ENCODE results near the gene LZIC. TPM values are rescaled to one million over a fixed set of nuclear protein-coding genes. Genes with fewer than 3 reads are reported as not detected.
A peak's percentile ranks its signal among the peaks of the same experiment; 100 is the strongest.

Gene LZIC
- total and polyA plus RNA-seq, 2 of the 8 experiments (the other 6 are each of a cell fraction or from before 2014, with no cell fraction given) = 4.8 to 20.3 TPM

DNA sequence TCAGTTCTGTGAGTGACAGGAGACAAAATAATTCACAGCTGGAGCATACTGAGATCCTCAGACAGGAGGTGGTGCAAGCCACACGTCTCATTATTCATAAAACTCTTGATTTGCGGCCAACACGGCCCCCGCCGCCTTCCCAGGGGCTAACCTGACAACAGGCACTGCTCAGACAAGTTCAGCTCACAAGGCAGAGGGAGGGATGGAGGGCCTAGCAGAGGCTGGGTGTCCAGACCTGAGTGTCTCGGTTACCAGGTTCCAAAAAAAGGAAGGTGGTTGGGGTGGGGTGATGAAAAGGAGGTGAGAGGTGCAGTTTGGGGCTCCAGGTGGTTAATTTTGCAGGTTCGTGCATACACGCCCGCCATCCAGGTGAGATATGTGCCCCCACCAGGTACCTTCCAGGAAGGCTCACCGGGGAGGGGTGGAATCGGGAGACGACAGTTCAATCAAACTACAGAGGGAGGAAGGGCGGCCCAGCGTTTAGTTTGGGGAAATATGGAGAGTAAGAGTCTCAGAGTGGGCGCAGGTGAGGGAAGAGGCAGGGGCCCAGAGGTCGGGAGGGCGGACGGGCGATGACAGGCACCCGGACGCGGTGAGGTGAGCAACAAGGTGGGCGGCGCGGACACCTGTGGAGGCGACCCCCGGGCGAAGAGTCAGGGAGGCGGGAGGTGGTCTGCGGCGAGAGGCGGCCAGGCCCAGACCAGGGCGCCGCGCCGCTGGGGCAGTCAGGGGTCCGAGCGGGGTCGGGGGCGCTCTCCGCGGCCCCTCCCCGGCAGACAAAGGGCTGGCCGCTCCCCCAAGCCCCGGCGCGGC is 33.8 kb downstream of the LZIC start:
- H3K9me3 ChIP-seq (ENCODE audit: insufficient read depth in 2 of 2, low read depth in 1 of 2, low read length in 1 of 2) = no peaks in the 10 kb centered on the region
- POLR2A ChIA-PET (ENCODE audit: partially characterized antibody) = interaction anchor here (1.2 kb wide), 1 partner anchor 34 kb away, joined by 6 read pairs; the partner anchor contains the start of genes LZIC and NMNAT1
- H3K56ac ChIP-seq (replicated peaks; ENCODE audit: insufficient read length, low read depth, low read length) = no peak overlapping the region
- H3K4me1 ChIP-seq (replicated peaks in 1 of 4; ENCODE audit: control insufficient read depth in 3 of 4, insufficient read depth in 4 of 4, low read length in 3 of 4) = peaks cover 2 to 6% (median 4%) of the 10 kb centered on the region in 4 experiments; a peak in 4 of 7 replicates
- no peak overlapping the region for H4K5ac ChIP-seq (ENCODE audit: insufficient read length, low read depth, low read length)
- H3K4me3 ChIP-seq (ENCODE audit: extremely low read depth in 1 of 4, insufficient read depth in 2 of 4, low read depth in 3 of 4, low read length in 4 of 4) = peak overlapping the region; percentile 76 to 99 (median 88)
- no peak for TF ChIP-seq ZNF274 (IDR thresholded peaks at IDR 0.05; ENCODE audit: borderline replicate concordance, extremely low read depth, low read length)
- peak; percentile 69 for TF ChIP-seq KDM4A (IDR thresholded peaks at IDR 0.05; ENCODE audit: low read depth, low read length, severe bottlenecking)
- TF ChIP-seq SAP30 (IDR thresholded peaks at IDR 0.05; ENCODE audit: insufficient read depth, insufficient replicate concordance, low read length) = peak; percentile 12
- 0 out of 2 replicates have a peak, but pooled peaks have one; percentile 35 for TF ChIP-seq TAF1 (IDR thresholded peaks at IDR 0.05; ENCODE audit: low read depth, low read length)
- peaks cover 7 to 22% of the 10 kb centered on the region in 2 experiments; a peak in 2 of 4 replicates for H3K79me2 ChIP-seq (ENCODE audit: control insufficient read depth in 1 of 2, insufficient read depth in 2 of 2, low read length in 2 of 2)
- peak overlapping the region; percentile 52 to 81 (median 78) for H3K9ac ChIP-seq (replicated peaks in 1 of 4; ENCODE audit: extremely low read depth in 1 of 4, low read depth in 3 of 4, low read length in 3 of 4)
- peak overlapping the region; percentile 62; the same call in 1 of the 2 replicates for H4K8ac ChIP-seq (ENCODE audit: extremely low read depth, insufficient read depth, low read length)
- H2BK15ac ChIP-seq (ENCODE audit: low read length) = no peak overlapping the region
- H3K4me2 ChIP-seq (ENCODE audit: insufficient read depth in 1 of 2, low read depth in 2 of 2, low read length in 2 of 2) = peak overlapping the region; percentile 90 to 92
- no peak overlapping the region for H2AK5ac ChIP-seq (ENCODE audit: low read depth, low read length)
- H3K14ac ChIP-seq (ENCODE audit: insufficient read length) = no peak overlapping the region
- peaks cover 0 to 2% of the 10 kb centered on the region in 2 experiments for H4K20me1 ChIP-seq (replicated peaks in 1 of 2; ENCODE audit: control insufficient read depth in 1 of 2, insufficient read depth in 2 of 2, low read length in 2 of 2)
- H3K23me2 ChIP-seq (ENCODE audit: low read depth, low read length) = peaks cover 6% of the 10 kb centered on the region
- CTCF ChIA-PET (ENCODE audit: partially characterized antibody) = no interaction called here
- H2BK5ac ChIP-seq (ENCODE audit: low read depth, low read length) = no peak overlapping the region
- no peak for FAIRE-seq
- peak overlapping the region; percentile 41; the same call in 1 of the 2 replicates for H3K27ac ChIP-seq (ENCODE audit: low read depth, low read length)
- no peaks in the 10 kb centered on the region for H3K36me3 ChIP-seq (ENCODE audit: control insufficient read depth in 2 of 4, insufficient read depth in 4 of 4, low read length in 3 of 4)
- no peak overlapping the region for H2BK120ac ChIP-seq (replicated peaks; ENCODE audit: low read depth, low read length)
- no peak overlapping the region for H2BK12ac ChIP-seq (ENCODE audit: low read depth, low read length)
- peak overlapping the region; percentile 45; the same call in 1 of the 2 replicates for H2AFZ ChIP-seq (ENCODE audit: low read length)
- H3K18ac ChIP-seq (ENCODE audit: extremely low read depth, low read length) = no peak overlapping the region
- H2BK20ac ChIP-seq (ENCODE audit: low read length) = no peak overlapping the region
- H4K91ac ChIP-seq (replicated peaks; ENCODE audit: insufficient read length, low read length) = peak overlapping the region; percentile 57
- no peaks in the 10 kb centered on the region for H3K27me3 ChIP-seq (replicated peaks in 1 of 4; ENCODE audit: control insufficient read depth in 3 of 4, extremely low read depth in 1 of 4, insufficient read depth in 3 of 4, low read length in 3 of 4)
- WGBS, 2 experiments (ENCODE audit: extremely low coverage in 1 of 2, insufficient coverage in 1 of 2, insufficient read length in 1 of 2, insufficient replicate concordance in 2 of 2, low coverage in 1 of 2, low lambda C conversion rate in 2 of 2, missing lambda C conversion rate in 1 of 2) = 8% methylated on average over 41 of the region's 47 CpGs; no CpG with 5 or more reads in 1 of the 2 experiments
- H3K4ac ChIP-seq (replicated peaks; ENCODE audit: insufficient read length, low read depth, low read length) = no peak overlapping the region
- no peak for DNase-seq (ENCODE audit: low read depth in 1 of 2, low spot score in 2 of 2)
- no peak overlapping the region for H3K23ac ChIP-seq (ENCODE audit: insufficient read length)
- peaks cover 13% of the 10 kb centered on the region for H3K79me1 ChIP-seq (ENCODE audit: low read depth, low read length)
